Chondrocyte (in vitro differentiated cells): ENCODE data around the gene BIK. TPM values are rescaled to one million over a fixed set of nuclear protein-coding genes. Genes with fewer than 3 reads are reported as not detected.

ENCODE experiments used
- DNase-seq: peaks from one replicate; pipeline ENCODE4 v3.0.0; 2021; ENCODE audit warnings: mixed read lengths, low spot score
- H3K27ac Mint-ChIP-seq: one replicate; pipeline ENCODE4 v1.8.0; 2021; ENCODE audit warnings: mild to moderate bottlenecking, moderate library complexity, mixed read lengths; ENCODE audit not compliant: unreplicated experiment
- H3K27me3 Mint-ChIP-seq: 2 replicates; pipeline ENCODE4 v1.8.0; 2021; ENCODE audit warnings: low read depth, mixed read lengths
- H3K36me3 Mint-ChIP-seq: 2 replicates; pipeline ENCODE4 v1.8.0; 2021; ENCODE audit warnings: low read depth, mixed read lengths
- H3K4me1 Mint-ChIP-seq: 2 replicates; pipeline ENCODE4 v1.8.0; 2021; ENCODE audit warnings: low read depth, mild to moderate bottlenecking, mixed read lengths
- H3K4me3 Mint-ChIP-seq: one replicate; pipeline ENCODE4 v1.8.0; 2021; ENCODE audit warnings: mild to moderate bottlenecking, moderate library complexity, mixed read lengths; ENCODE audit not compliant: unreplicated experiment
- H3K9me3 Mint-ChIP-seq: 2 replicates; pipeline ENCODE4 v1.8.0; 2021; ENCODE audit warnings: low read depth, mixed read lengths
- CTCF ChIP-seq: fragments of 200-600 bp; sonication (generic); IDR thresholded peaks from 2 replicates; pipeline ENCODE4 v1.5.0; 2021; ENCODE audit warnings: antibody characterized with exemption, mild to moderate bottlenecking, moderate library complexity
- total RNA-seq: library from RNA; stranded (reverse); gene quantifications from 3 replicates; pipeline ENCODE4 v1.2.1, GENCODE V29; 2021

BIK gene
- total RNA-seq, 1 donor from 2014 or later: not detected

GRCh38 chr22:43173566-43173965 is 63.0 kb downstream of the BIK start:
- no peak for TF ChIP-seq CTCF
- Mint-ChIP-seq H3K9me3 (no peaks in the 10 kb centered on the region), H3K36me3 (peaks cover 9% of the 10 kb centered on the region), H3K27me3 (no peaks in the 10 kb centered on the region), H3K27ac (no peak overlapping the region), H3K4me1 (peaks cover 6% of the 10 kb centered on the region), H3K4me3 (no peak overlapping the region)
- DNase-seq: no peak

- H3K4me1 Mint-ChIP-seq: peaks cover under 1% of the 10 kb centered on the region
- no peaks in the 10 kb centered on the region for H3K27me3 Mint-ChIP-seq
- no peaks in the 10 kb centered on the region for H3K9me3 Mint-ChIP-seq
- DNase-seq: peak; percentile 86
- H3K36me3 Mint-ChIP-seq: peaks cover 11% of the 10 kb centered on the region
- no peak overlapping the region for H3K4me3 Mint-ChIP-seq
- TF ChIP-seq CTCF: no peak
- no peak overlapping the region for H3K27ac Mint-ChIP-seq
Observed at GRCh38 chr22:43173976-43174720, 63.6 kb downstream of the BIK start.

GRCh38 chr22:43174941-43175531 is 64.5 kb downstream of the BIK start:
- TF ChIP-seq CTCF: no peak
- Mint-ChIP-seq H3K9me3 (no peaks in the 10 kb centered on the region), H3K4me1 (no peaks in the 10 kb centered on the region), H3K27ac (no peak overlapping the region), H3K4me3 (no peak overlapping the region), H3K36me3 (peaks cover 15% of the 10 kb centered on the region), H3K27me3 (no peaks in the 10 kb centered on the region)
- DNase-seq: peak; percentile 77

GRCh38 chr22:43176090-43176489 is 65.5 kb downstream of the BIK start:
- peak; percentile 72 for DNase-seq
- H3K27me3 Mint-ChIP-seq: no peaks in the 10 kb centered on the region
- H3K9me3 Mint-ChIP-seq: no peaks in the 10 kb centered on the region
- H3K4me1 Mint-ChIP-seq: no peaks in the 10 kb centered on the region
- H3K36me3 Mint-ChIP-seq: peaks cover 13% of the 10 kb centered on the region
- TF ChIP-seq CTCF: no peak
- H3K27ac Mint-ChIP-seq: no peak overlapping the region
- no peak overlapping the region for H3K4me3 Mint-ChIP-seq

- H3K27ac Mint-ChIP-seq: no peak overlapping the region
- peak; percentile 57 for DNase-seq
- no peaks in the 10 kb centered on the region for H3K9me3 Mint-ChIP-seq
- H3K4me1 Mint-ChIP-seq: no peaks in the 10 kb centered on the region
- H3K27me3 Mint-ChIP-seq: no peaks in the 10 kb centered on the region
- peaks cover 15% of the 10 kb centered on the region for H3K36me3 Mint-ChIP-seq
- H3K4me3 Mint-ChIP-seq: no peak overlapping the region
- TF ChIP-seq CTCF: no peak
Observed at GRCh38 chr22:43177479-43177878, 66.9 kb downstream of the BIK start.

Other genes starting within 250 kb of the BIK start
- 58.9 to 93.4 TPM (median 82.1 TPM) in 3 replicates for gene PACSIN2, start 95.6 kb upstream of the BIK start, total RNA-seq
- gene TTLL1, start 21.4 kb upstream of the BIK start, total RNA-seq: 16.7 to 18.8 TPM (median 18.1 TPM) in 3 replicates
- gene MCAT, start 32.6 kb downstream of the BIK start, total RNA-seq: 7.4 to 11.1 TPM (median 8.6 TPM) in 3 replicates
- gene TSPO, start 40.8 kb downstream of the BIK start, total RNA-seq: 80.5 to 292 TPM (median 288 TPM) in 3 replicates
- 33.5 to 36.4 TPM (median 35.6 TPM) in 3 replicates for gene TTLL12, start 76.4 kb downstream of the BIK start, total RNA-seq
- gene SCUBE1, start 232.6 kb downstream of the BIK start, total RNA-seq: 0.07 to 3.2 TPM (median 2.7 TPM) in 3 replicates